MM.1S (cell line): Measurements from ENCODE around the gene SLC39A3.

Experiments used
- EZH2 ChIP-seq: fragments of 300-600 bp; sonication (generic); optimal IDR thresholded peaks from 2 replicates; pipeline ENCODE3; 2017; ENCODE audit warnings: low read depth, mild to moderate bottlenecking, antibody characterized with exemption, low read length, mixed read lengths
- EZH2phosphoT487 ChIP-seq: fragments of 300-600 bp; sonication (generic); IDR thresholded peaks from 2 replicates; pipeline ENCODE4 v1.6.1; 2018; ENCODE audit warnings: antibody characterized with exemption, low read length
- TF ChIP-seq, protein P1 (sequence below): fragments of 300-600 bp; sonication (generic); IDR thresholded peaks from 2 replicates; pipeline ENCODE4 v1.5.1; 2016; ENCODE audit warnings: antibody characterized with exemption, low read length, mixed read lengths

DNA sequence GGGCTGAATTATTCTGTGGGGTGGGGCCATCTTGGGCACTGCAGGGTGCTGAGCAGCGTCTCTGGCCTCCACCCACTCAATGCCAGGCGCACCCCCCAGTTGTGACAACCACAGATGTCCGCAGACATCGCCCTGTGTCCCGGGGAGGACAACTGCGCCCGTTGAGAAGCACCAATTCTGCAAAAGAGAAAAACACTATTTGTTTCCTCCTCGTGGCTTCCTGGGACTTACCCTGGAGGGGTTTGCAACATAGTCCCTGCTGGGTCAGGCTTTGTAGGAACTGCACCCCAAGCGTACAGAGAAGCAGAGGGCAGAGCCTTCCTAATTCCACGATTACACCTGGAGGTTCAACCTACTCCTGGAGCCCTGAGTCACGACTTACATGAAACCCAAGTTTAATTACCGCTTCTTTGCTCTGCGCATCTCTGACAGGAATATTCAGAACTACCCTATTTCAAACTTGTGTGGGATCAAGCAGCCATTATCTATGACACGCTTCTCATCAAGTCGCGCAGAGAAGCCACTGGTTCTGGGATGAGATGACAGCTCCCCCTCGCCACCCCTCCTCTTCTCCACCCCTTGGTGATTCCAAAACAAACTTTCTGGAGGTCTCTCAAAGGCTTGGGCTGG lies 11.1 kb upstream of the SLC39A3 start:
- TF ChIP-seq EZH2 (no peak), EZH2phosphoT487 (no peak)
- TF ChIP-seq, protein P1, sequence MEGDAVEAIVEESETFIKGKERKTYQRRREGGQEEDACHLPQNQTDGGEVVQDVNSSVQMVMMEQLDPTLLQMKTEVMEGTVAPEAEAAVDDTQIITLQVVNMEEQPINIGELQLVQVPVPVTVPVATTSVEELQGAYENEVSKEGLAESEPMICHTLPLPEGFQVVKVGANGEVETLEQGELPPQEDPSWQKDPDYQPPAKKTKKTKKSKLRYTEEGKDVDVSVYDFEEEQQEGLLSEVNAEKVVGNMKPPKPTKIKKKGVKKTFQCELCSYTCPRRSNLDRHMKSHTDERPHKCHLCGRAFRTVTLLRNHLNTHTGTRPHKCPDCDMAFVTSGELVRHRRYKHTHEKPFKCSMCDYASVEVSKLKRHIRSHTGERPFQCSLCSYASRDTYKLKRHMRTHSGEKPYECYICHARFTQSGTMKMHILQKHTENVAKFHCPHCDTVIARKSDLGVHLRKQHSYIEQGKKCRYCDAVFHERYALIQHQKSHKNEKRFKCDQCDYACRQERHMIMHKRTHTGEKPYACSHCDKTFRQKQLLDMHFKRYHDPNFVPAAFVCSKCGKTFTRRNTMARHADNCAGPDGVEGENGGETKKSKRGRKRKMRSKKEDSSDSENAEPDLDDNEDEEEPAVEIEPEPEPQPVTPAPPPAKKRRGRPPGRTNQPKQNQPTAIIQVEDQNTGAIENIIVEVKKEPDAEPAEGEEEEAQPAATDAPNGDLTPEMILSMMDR: no peak
